Upper lobe of right lung (tissue), 1 donor: ENCODE data around the gene TFDP2. TPM values are rescaled to one million over a fixed set of nuclear protein-coding genes. Genes with fewer than 3 reads are reported as not detected.

Experiments used
- ATAC-seq: fragments of 200-7000 bp; cut with Tn5 transposase; one replicate; pipeline ENCODE4 v1.9.1; 2020; ENCODE audit warnings: mild to moderate bottlenecking, moderate library complexity
- DNase-seq: peaks from one replicate; pipeline ENCODE4 v3.0.0-alpha.2; 2020
- H3K27ac ChIP-seq: fragments of 200-600 bp; one replicate; pipeline ENCODE4 v1.8.0; 2022
- H3K27me3 ChIP-seq: fragments of 200-600 bp; one replicate; pipeline ENCODE4 v1.8.0; 2022; ENCODE audit warnings: mild to moderate bottlenecking
- H3K36me3 ChIP-seq: fragments of 200-600 bp; one replicate; pipeline ENCODE4 v1.8.0; 2022
- H3K4me1 ChIP-seq: fragments of 200-600 bp; one replicate; pipeline ENCODE4 v1.8.0; 2022
- H3K4me3 ChIP-seq: fragments of 200-600 bp; one replicate; pipeline ENCODE4 v1.8.0; 2022; ENCODE audit warnings: mild to moderate bottlenecking
- H3K9me3 ChIP-seq: fragments of 200-600 bp; one replicate; pipeline ENCODE4 v1.8.0; 2022
- CTCF ChIP-seq: fragments of 200-600 bp; IDR thresholded peaks from one replicate; pipeline ENCODE4 v1.8.0; 2022; ENCODE audit warnings: antibody characterized with exemption
- intact Hi-C: fragments of 100-400 bp; cut with DNase I; formaldehyde crosslinking; loops from one replicate; pipeline ENCODE4 v1.11.0; 2022
- total RNA-seq: library from RNA; stranded (reverse); fragmentation: NEBNext Ultra II Directional; extraction: Animal tissue kit (Norgen Biotek cat#: 25700); gene quantifications from one replicate; pipeline ENCODE4 v1.2.1, GENCODE V29; 2021
- donor health status: DM: no; HTN: yes; CAD: no; lungs with severe emphysema.

The TFDP2 gene
- total RNA-seq, 1 donor from 2014 or later, result 26.7 TPM

GRCh38 chr3:142168514-142168913 lies 19.2 kb upstream of the TFDP2 start:
- Histone ChIP-seq H3K36me3 (peaks cover 46% of the 10 kb centered on the region), H3K4me1 (no peaks in the 10 kb centered on the region), H3K9me3 (no peaks in the 10 kb centered on the region), H3K27me3 (no peaks in the 10 kb centered on the region), H3K27ac (no peak overlapping the region), H3K4me3 (no peak overlapping the region)
- intact Hi-C loops, result no loop called here
- TF ChIP-seq CTCF, result no peak
- no peak for ATAC-seq
- DNase-seq, result no peak

GRCh38 chr3:142165194-142165593 lies 15.8 kb upstream of the TFDP2 start:
- Histone ChIP-seq H3K27ac (no peak overlapping the region), H3K36me3 (peaks cover 25% of the 10 kb centered on the region), H3K9me3 (no peaks in the 10 kb centered on the region), H3K27me3 (no peaks in the 10 kb centered on the region), H3K4me3 (no peak overlapping the region), H3K4me1 (no peaks in the 10 kb centered on the region)
- TF ChIP-seq CTCF, result no peak
- DNase-seq (no peak), ATAC-seq (no peak)
- intact Hi-C loops, result no loop called here

- Histone ChIP-seq H3K27me3 (no peaks in the 10 kb centered on the region), H3K27ac (no peak overlapping the region), H3K36me3 (peaks cover 5% of the 10 kb centered on the region), H3K4me1 (no peaks in the 10 kb centered on the region), H3K4me3 (no peak overlapping the region), H3K9me3 (no peaks in the 10 kb centered on the region)
- no peak for TF ChIP-seq CTCF
- DNase-seq (no peak), ATAC-seq (no peak)
- intact Hi-C loops, result no loop called here
These were observed 9.9 kb upstream of the TFDP2 start for GRCh38 chr3:142159083-142159740.

GRCh38 chr3:142154186-142154585 lies 4.8 kb upstream of the TFDP2 start:
- ATAC-seq (no peak), DNase-seq (no peak)
- TF ChIP-seq CTCF, result no peak
- H3K4me1 ChIP-seq, result no peaks in the 10 kb centered on the region
- H3K9me3 ChIP-seq, result no peaks in the 10 kb centered on the region
- no peak overlapping the region for H3K27ac ChIP-seq
- no peaks in the 10 kb centered on the region for H3K27me3 ChIP-seq
- no peak overlapping the region for H3K4me3 ChIP-seq
- H3K36me3 ChIP-seq, result no peaks in the 10 kb centered on the region
- intact Hi-C loops, result no loop called here

GRCh38 chr3:142152384-142152783 lies 3.0 kb upstream of the TFDP2 start:
- H3K4me1 ChIP-seq, result peaks cover 13% of the 10 kb centered on the region
- no peaks in the 10 kb centered on the region for H3K27me3 ChIP-seq
- intact Hi-C loops, result no loop called here
- H3K9me3 ChIP-seq, result no peaks in the 10 kb centered on the region
- no peak for ATAC-seq
- no peak for TF ChIP-seq CTCF
- no peak overlapping the region for H3K27ac ChIP-seq
- no peak for DNase-seq
- H3K36me3 ChIP-seq, result no peaks in the 10 kb centered on the region
- H3K4me3 ChIP-seq, result no peak overlapping the region

- DNase-seq, result no peak
- Histone ChIP-seq H3K9me3 (no peaks in the 10 kb centered on the region), H3K27me3 (no peaks in the 10 kb centered on the region), H3K36me3 (no peaks in the 10 kb centered on the region), H3K4me3 (no peak overlapping the region), H3K27ac (no peak overlapping the region), H3K4me1 (peaks cover 13% of the 10 kb centered on the region)
- ATAC-seq, result no peak
- intact Hi-C loops, result no loop called here
- TF ChIP-seq CTCF, result no peak
These were observed 2.5 kb upstream of the TFDP2 start for GRCh38 chr3:142151828-142152227.
